Subcutaneous abdominal adipose tissue (tissue), 5 donors: ENCODE measurements around the gene TMEM200C.

Experiments used
- H3K27ac ChIP-seq: one replicate; pipeline ENCODE4 v1.7.0; 2013; ENCODE audit warnings: low read depth, mild to moderate bottlenecking, inconsistent platforms, low read length, moderate library complexity
- H3K27me3 ChIP-seq, 5 donors: one replicate each; pipeline ENCODE4 v1.7.0; 2013; ENCODE audit warnings: low read length in 5 of 5, inconsistent platforms in 1 of 5; ENCODE audit not compliant: control insufficient read depth in 5 of 5, insufficient read depth in 4 of 5
- H3K36me3 ChIP-seq, 5 donors: one replicate each; pipeline ENCODE4 v1.7.0; 2013; ENCODE audit warnings: low read length in 5 of 5; ENCODE audit not compliant: control insufficient read depth in 5 of 5, insufficient read depth in 5 of 5
- H3K4me1 ChIP-seq, 5 donors: one replicate each; pipeline ENCODE4 v1.7.0; 2013; ENCODE audit warnings: low read length in 5 of 5, mild to moderate bottlenecking in 3 of 5, moderate library complexity in 1 of 5; ENCODE audit not compliant: control insufficient read depth in 5 of 5, insufficient read depth in 5 of 5
- H3K4me3 ChIP-seq, 5 donors: one replicate each; pipeline ENCODE4 v1.7.0; 2013; ENCODE audit warnings: low read length in 5 of 5, low read depth in 1 of 5
- H3K9ac ChIP-seq, 5 donors: one replicate each; pipeline ENCODE4 v1.7.0; 2013; ENCODE audit warnings: low read length in 5 of 5, mild to moderate bottlenecking in 4 of 5, moderate library complexity in 3 of 5
- H3K9me3 ChIP-seq, 5 donors: one replicate each; pipeline ENCODE4 v1.7.0; 2013; ENCODE audit warnings: low read length in 5 of 5; ENCODE audit not compliant: control insufficient read depth in 5 of 5
- donor health status: healthy.
- donor health status: healthy.
- donor health status: healthy.
- donor health status: healthy.
- donor health status: healthy.

TMEM200C gene

DNA sequence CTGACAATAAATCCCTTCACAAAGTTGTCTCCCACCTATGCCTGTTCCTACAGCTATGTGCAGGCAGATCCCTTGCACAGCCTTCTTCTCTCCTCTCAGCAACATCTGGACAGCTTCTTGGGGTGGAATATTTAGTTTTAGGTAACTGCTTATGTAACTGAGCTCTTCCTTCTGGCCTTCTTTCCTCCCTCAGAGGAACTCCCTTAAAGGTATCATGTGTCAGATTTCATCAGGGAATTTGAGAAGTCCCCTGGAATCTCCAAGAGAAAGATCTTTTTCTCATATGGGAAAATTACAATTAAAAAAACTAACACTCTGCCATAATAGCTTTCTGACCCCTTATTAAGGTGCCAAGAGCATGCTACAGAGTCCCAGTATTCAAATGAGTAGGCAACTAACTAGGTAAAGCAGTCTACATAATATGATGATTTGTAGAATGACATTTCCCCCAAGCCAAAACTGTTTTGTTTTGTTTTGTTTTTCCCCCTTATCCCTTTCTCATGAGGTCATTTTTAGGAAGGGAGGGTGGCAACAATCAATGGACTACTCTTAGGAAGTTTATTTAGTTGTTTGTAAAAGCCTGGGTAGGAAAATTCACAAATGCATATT, 2.4 kb downstream of the TMEM200C start:
- Histone ChIP-seq H3K27ac (no peak overlapping the region), H3K9me3 (no peaks in the 10 kb centered on the region), H3K27me3 (peaks cover 22 to 51% (median 34%) of the 10 kb centered on the region in 5 donors), H3K4me3 (no peak overlapping the region), H3K36me3 (no peaks in the 10 kb centered on the region), H3K4me1 (peaks cover 0 to 30% (median 24%) of the 10 kb centered on the region in 5 donors), H3K9ac (no peak overlapping the region)

DNA sequence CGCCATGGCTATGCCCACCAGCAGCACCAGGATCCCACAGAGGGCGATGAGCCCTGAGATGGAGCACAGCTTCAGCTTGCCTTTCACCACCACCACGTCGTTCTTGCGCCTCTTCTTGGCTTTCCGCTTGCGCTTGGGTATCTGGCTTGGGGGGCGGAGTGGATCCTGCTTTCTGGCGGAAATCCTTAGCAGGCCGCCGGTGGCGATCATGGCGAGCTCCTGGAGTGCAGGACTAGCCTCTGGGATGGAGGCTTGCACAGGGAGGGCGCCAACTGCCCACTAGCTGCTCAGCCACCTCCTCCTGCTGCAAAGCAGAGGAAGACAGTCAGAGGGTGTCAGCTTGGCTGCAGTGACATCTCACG, 3.5 kb downstream of the TMEM200C start:
- Histone ChIP-seq H3K9ac (no peak overlapping the region), H3K4me3 (no peak overlapping the region), H3K9me3 (no peaks in the 10 kb centered on the region), H3K36me3 (no peaks in the 10 kb centered on the region), H3K27me3 (peaks cover 22 to 45% (median 32%) of the 10 kb centered on the region in 5 donors), H3K4me1 (peaks cover 0 to 30% (median 20%) of the 10 kb centered on the region in 5 donors), H3K27ac (no peak overlapping the region)

GRCh38 chr18:5891184-5891853, 4.0 kb downstream of the TMEM200C start:
- Histone ChIP-seq H3K27ac (no peak overlapping the region), H3K9me3 (no peaks in the 10 kb centered on the region), H3K4me3 (peak overlapping the region in 4 of 5 donors; percentile 50 to 72 (median 62)), H3K4me1 (peaks cover 0 to 29% (median 18%) of the 10 kb centered on the region in 5 donors), H3K9ac (no peak overlapping the region), H3K36me3 (no peaks in the 10 kb centered on the region), H3K27me3 (peaks cover 20 to 40% (median 27%) of the 10 kb centered on the region in 5 donors)

- no peaks in the 10 kb centered on the region for H3K9me3 ChIP-seq
- H3K27me3 ChIP-seq, result peaks cover 20 to 34% (median 24%) of the 10 kb centered on the region in 5 donors
- H3K4me3 ChIP-seq, result peak overlapping the region in 4 of 5 donors; percentile 50 to 72 (median 62)
- peaks cover 0 to 22% (median 11%) of the 10 kb centered on the region in 5 donors for H3K4me1 ChIP-seq
- H3K9ac ChIP-seq, result no peak overlapping the region
- H3K27ac ChIP-seq, result no peak overlapping the region
- no peaks in the 10 kb centered on the region for H3K36me3 ChIP-seq
Observed at GRCh38 chr18:5890331-5891183, 4.8 kb downstream of the TMEM200C start.

DNA sequence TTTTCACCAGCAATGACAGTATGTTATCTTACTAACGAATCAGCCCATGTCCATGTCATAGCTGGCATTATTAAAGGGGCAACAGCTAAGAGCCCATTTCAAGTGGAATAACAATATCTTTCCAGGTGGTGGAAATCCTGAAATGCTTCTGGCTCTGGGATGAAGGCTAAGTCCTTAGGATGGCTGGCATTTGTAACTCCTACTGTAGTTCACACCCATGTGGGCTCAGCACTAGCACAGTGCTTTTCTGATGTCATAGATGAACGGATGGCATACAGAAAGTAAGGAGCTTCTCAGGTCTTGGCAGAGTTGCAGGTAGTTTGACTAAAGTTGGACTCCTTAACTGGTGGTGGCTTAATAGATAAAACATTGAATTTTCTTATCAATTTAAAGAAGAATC, 10.0 kb downstream of the TMEM200C start:
- Histone ChIP-seq H3K9ac (no peak overlapping the region), H3K27ac (no peak overlapping the region), H3K27me3 (peaks cover 0 to 4% (median 0%) of the 10 kb centered on the region in 5 donors), H3K36me3 (no peaks in the 10 kb centered on the region), H3K4me1 (peaks cover 0 to 5% (median 4%) of the 10 kb centered on the region in 5 donors), H3K4me3 (no peak overlapping the region), H3K9me3 (no peaks in the 10 kb centered on the region)

GRCh38 chr18:5884375-5884774, 10.9 kb downstream of the TMEM200C start:
- Histone ChIP-seq H3K27me3 (no peaks in the 10 kb centered on the region), H3K9me3 (no peaks in the 10 kb centered on the region), H3K36me3 (no peaks in the 10 kb centered on the region), H3K4me3 (no peak overlapping the region), H3K9ac (no peak overlapping the region), H3K27ac (no peak overlapping the region), H3K4me1 (no peaks in the 10 kb centered on the region)

- H3K4me1 ChIP-seq, result no peaks in the 10 kb centered on the region
- H3K27me3 ChIP-seq, result peaks cover 0 to 3% (median 0%) of the 10 kb centered on the region in 5 donors
- H3K9me3 ChIP-seq, result no peaks in the 10 kb centered on the region
- no peaks in the 10 kb centered on the region for H3K36me3 ChIP-seq
- no peak overlapping the region for H3K27ac ChIP-seq
- no peak overlapping the region for H3K4me3 ChIP-seq
- H3K9ac ChIP-seq, result no peak overlapping the region
Observed at GRCh38 chr18:5879479-5879882, 15.8 kb downstream of the TMEM200C start.

- no peak overlapping the region for H3K9ac ChIP-seq
- H3K27ac ChIP-seq, result no peak overlapping the region
- H3K4me1 ChIP-seq, result no peaks in the 10 kb centered on the region
- no peaks in the 10 kb centered on the region for H3K36me3 ChIP-seq
- H3K9me3 ChIP-seq, result no peaks in the 10 kb centered on the region
- no peak overlapping the region for H3K4me3 ChIP-seq
- H3K27me3 ChIP-seq, result peaks cover 0 to 3% (median 0%) of the 10 kb centered on the region in 5 donors
Observed at GRCh38 chr18:5876891-5877290, 18.4 kb downstream of the TMEM200C start.

GRCh38 chr18:5874336-5874735, 21.0 kb downstream of the TMEM200C start:
- peaks cover 0 to 3% (median 0%) of the 10 kb centered on the region in 5 donors for H3K27me3 ChIP-seq
- H3K36me3 ChIP-seq, result no peaks in the 10 kb centered on the region
- H3K4me1 ChIP-seq, result no peaks in the 10 kb centered on the region
- no peaks in the 10 kb centered on the region for H3K9me3 ChIP-seq
- no peak overlapping the region for H3K4me3 ChIP-seq
- H3K27ac ChIP-seq, result no peak overlapping the region
- no peak overlapping the region for H3K9ac ChIP-seq

DNA sequence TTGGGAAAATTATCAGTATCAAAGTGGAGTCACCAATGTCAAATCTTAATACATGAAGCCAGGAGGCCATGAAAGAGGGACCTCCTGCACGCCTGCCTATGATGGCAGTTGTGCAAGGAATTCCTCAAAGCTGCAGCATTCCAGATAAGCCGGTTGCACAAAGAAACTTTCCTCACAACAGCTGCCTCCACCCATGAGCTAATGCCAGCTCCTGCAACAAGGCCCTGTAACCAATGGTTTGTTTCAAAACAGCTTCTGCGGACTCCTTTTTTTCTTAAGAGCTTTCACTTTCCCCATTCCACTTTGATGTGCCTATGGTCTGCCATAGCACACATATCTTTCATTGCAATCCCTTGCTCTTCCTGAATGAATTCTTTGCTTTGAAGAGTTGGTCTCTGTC, 22.4 kb downstream of the TMEM200C start:
- Histone ChIP-seq H3K36me3 (no peaks in the 10 kb centered on the region), H3K27ac (no peak overlapping the region), H3K9me3 (no peaks in the 10 kb centered on the region), H3K4me3 (no peak overlapping the region), H3K4me1 (no peaks in the 10 kb centered on the region), H3K9ac (no peak overlapping the region), H3K27me3 (peaks cover 0 to 2% (median 0%) of the 10 kb centered on the region in 5 donors)
